ENCODE data around the gene LRRK1. TPM values are rescaled to one million over a fixed set of nuclear protein-coding genes. Genes with fewer than 3 reads are reported as not detected.

The LRRK1 gene
- polyA plus RNA-seq, 1 experiment = 16.9 TPM

DNA sequence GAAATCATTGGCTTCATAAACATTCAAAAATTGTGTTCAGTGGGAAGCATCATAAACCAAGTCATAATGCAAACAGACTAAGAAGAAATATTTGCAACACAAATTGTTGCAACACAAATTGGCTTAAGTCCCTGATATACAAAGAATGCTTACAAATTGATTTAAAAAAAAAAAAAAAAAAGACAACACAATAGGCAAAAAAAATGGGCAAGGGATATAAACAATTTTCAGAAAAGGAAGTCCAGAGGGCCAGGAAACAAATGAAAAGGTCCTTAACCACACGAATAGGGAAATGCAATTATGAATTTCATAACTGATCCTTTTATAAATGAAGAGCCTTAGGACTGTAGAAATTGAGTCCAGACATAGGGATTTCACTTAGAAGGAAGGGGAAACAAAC is 98.9 kb downstream of the LRRK1 start:
- Histone ChIP-seq H3K4me3 (ENCODE audit: low read depth, low read length) (no peak overlapping the region), H3K36me3 (ENCODE audit: control insufficient read depth, insufficient read depth, low read length) (peaks cover 17% of the 10 kb centered on the region), H3K27me3 (ENCODE audit: control insufficient read depth, insufficient read depth, low read length) (no peaks in the 10 kb centered on the region)
- ChIA-PET CTCF (interaction anchor here (1.2 to 1.9 kb wide), 3 partner anchors 9 to 240 kb away, joined by 4 to 10 read pairs (median 8); no protein-coding TSS in a partner anchor), POLR2A (no interaction called here)
- no peak for TF ChIP-seq CTCF (IDR thresholded peaks at IDR 0.05; ENCODE audit: insufficient read depth, low read depth, low read length)
- DNase-seq (ENCODE audit: low read depth) = no peak

GRCh38 chr15:101018450-101018849 is 99.3 kb downstream of the LRRK1 start:
- no peak for DNase-seq (ENCODE audit: low read depth)
- ChIA-PET POLR2A (no interaction called here), CTCF (interaction anchor here (1.2 to 1.9 kb wide), 3 partner anchors 10 to 240 kb away, joined by 4 to 10 read pairs (median 8); no protein-coding TSS in a partner anchor)
- H3K27me3 ChIP-seq (ENCODE audit: control insufficient read depth, insufficient read depth, low read length) = no peaks in the 10 kb centered on the region
- H3K4me3 ChIP-seq (ENCODE audit: low read depth, low read length) = no peak overlapping the region
- H3K36me3 ChIP-seq (ENCODE audit: control insufficient read depth, insufficient read depth, low read length) = peaks cover 17% of the 10 kb centered on the region
- TF ChIP-seq CTCF (IDR thresholded peaks at IDR 0.05; ENCODE audit: insufficient read depth, low read depth, low read length) = no peak

- POLR2A ChIA-PET = no interaction called here
Measured at GRCh38 chr15:101019366-101019896, 100.3 kb downstream of the LRRK1 start.

DNA sequence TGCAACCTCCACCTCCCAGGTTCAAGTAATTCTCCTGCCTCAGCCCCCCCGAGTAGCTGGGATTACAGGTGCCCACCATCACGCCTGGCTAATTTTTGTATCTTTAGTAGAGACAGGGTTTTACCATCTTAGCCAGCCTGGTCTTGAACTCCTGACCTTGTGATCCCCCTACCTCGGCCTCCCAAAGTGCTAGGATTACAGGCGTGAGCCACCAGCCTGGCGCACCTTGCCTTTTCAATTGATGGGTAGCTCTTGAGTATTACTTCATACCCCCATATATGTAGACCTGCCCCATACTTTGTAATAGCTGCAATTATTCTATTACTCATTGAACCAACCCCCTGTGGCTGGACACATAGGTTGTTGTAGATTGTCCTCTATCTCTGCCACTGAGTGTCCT is 101.3 kb downstream of the LRRK1 start:
- H3K4me3 ChIP-seq (ENCODE audit: low read depth, low read length) = no peak overlapping the region
- POLR2A ChIA-PET = no interaction called here
- TF ChIP-seq CTCF (IDR thresholded peaks at IDR 0.05; ENCODE audit: insufficient read depth, low read depth, low read length) = no peak
- peaks cover 12% of the 10 kb centered on the region for H3K36me3 ChIP-seq (ENCODE audit: control insufficient read depth, insufficient read depth, low read length)
- CTCF ChIA-PET = interaction anchor here (1.1 to 3.0 kb wide), 4 partner anchors 11 to 237 kb away, joined by 3 to 13 read pairs (median 6); no protein-coding TSS in a partner anchor
- DNase-seq (ENCODE audit: low read depth) = no peak
- H3K27me3 ChIP-seq (ENCODE audit: control insufficient read depth, insufficient read depth, low read length) = no peaks in the 10 kb centered on the region

More at GRCh38 chr15:101019366-101019896, 100.3 kb downstream of the LRRK1 start:
- no peak for TF ChIP-seq CTCF (IDR thresholded peaks at IDR 0.05; ENCODE audit: insufficient read depth, low read depth, low read length)
- Histone ChIP-seq H3K4me3 (ENCODE audit: low read depth, low read length) (no peak overlapping the region), H3K27me3 (ENCODE audit: control insufficient read depth, insufficient read depth, low read length) (no peaks in the 10 kb centered on the region), H3K36me3 (ENCODE audit: control insufficient read depth, insufficient read depth, low read length) (peaks cover 14% of the 10 kb centered on the region)
- CTCF ChIA-PET = interaction anchor here (0.6 to 1.9 kb wide), 4 partner anchors 11 to 288 kb away, joined by 3 to 10 read pairs (median 6); no protein-coding TSS in a partner anchor
- no peak for DNase-seq (ENCODE audit: low read depth)

GRCh38 chr15:101020945-101021344 is 101.8 kb downstream of the LRRK1 start:
- DNase-seq (ENCODE audit: low read depth) = no peak
- ChIA-PET POLR2A (no interaction called here), CTCF (interaction anchor here (0.6 to 3.0 kb wide), 8 partner anchors 12 to 237 kb away, joined by 3 to 13 read pairs (median 3); partner anchors contain the start of gene CHSY1)
- Histone ChIP-seq H3K36me3 (ENCODE audit: control insufficient read depth, insufficient read depth, low read length) (peaks cover 14% of the 10 kb centered on the region), H3K4me3 (ENCODE audit: low read depth, low read length) (no peak overlapping the region), H3K27me3 (ENCODE audit: control insufficient read depth, insufficient read depth, low read length) (no peaks in the 10 kb centered on the region)
- no peak for TF ChIP-seq CTCF (IDR thresholded peaks at IDR 0.05; ENCODE audit: insufficient read depth, low read depth, low read length)

Measured in BJ (cell line).